Activated CD4-positive, alpha-beta T cell treated with anti-CD3 and anti-CD28 coated beads, Interleukin-2, amount 10 ng/mL, durations not matched to agents 7 days and 5 days (primary cell): ENCODE results near the gene IL16. TPM values are rescaled to one million over a fixed set of nuclear protein-coding genes. Genes with fewer than 3 reads are reported as not detected.

ENCODE experiments used
- CTCF ChIA-PET: fragments of 350-600 bp; sonication (Branson Sonifier 250); formaldehyde crosslinking; loops from one replicate; lab custom pipeline; 2021; ENCODE audit warnings: antibody characterized with exemption; lab: Charles Lee
- POLR2A ChIA-PET: fragments of 350-600 bp; sonication (Branson Sonifier 250); formaldehyde crosslinking; loops from one replicate; lab custom pipeline; 2021; ENCODE audit warnings: antibody characterized with exemption; lab: Charles Lee
- DNase-seq: peaks from one replicate; pipeline ENCODE4 v3.0.0-alpha.2; 2020
- H3K27ac Mint-ChIP-seq: one replicate; pipeline ENCODE4 v1.8.0; 2021; ENCODE audit warnings: mild to moderate bottlenecking, moderate library complexity, mixed read lengths
- H3K27me3 Mint-ChIP-seq: one replicate; pipeline ENCODE4 v1.8.0; 2021; ENCODE audit warnings: mixed read lengths
- H3K36me3 Mint-ChIP-seq: one replicate; pipeline ENCODE4 v1.8.0; 2021; ENCODE audit warnings: low read depth, mixed read lengths
- H3K4me1 Mint-ChIP-seq: one replicate; pipeline ENCODE4 v1.8.0; 2021; ENCODE audit warnings: mixed read lengths
- H3K4me3 Mint-ChIP-seq: one replicate; pipeline ENCODE4 v1.8.0; 2021; ENCODE audit warnings: mild to moderate bottlenecking, moderate library complexity, mixed read lengths
- H3K9me3 Mint-ChIP-seq: one replicate; pipeline ENCODE4 v1.8.0; 2021; ENCODE audit warnings: mixed read lengths
- total RNA-seq, 2 experiments: library from RNA; stranded (reverse); gene quantifications; one replicate each; pipeline ENCODE4 v1.2.3, GENCODE V29; 2021

Gene IL16
- total RNA-seq, 2 experiments from 2014 or later = 239 to 242 TPM

DNA sequence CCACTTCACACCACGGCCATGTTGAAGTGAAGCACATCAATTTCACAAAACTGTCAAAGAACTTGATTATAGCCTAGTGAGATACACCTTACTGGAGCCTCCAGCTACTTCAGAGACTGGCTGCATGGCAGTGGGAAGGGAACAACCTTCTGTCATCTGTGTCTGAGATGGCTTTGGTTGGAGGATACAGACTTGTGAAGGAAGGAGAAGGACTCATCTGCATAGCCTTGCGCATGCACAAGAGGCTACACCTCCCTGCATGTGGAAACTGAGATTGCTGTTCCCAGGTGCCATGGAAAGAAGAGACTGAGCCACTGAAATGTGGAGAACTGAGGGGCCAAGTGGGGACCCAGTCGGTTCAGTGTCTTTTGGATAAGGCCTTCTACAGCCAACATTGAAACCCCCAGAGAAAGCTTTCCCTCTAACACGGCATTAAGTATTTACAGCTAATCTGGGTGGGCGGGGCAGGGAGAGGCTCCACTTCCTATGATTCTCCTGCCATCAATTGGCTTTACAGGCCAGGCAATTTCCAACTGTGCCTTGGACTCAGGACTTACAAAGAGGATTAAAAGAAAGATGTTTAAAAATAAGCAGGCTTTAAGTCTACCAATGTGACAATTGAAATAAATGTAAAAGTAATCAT, 58.8 kb downstream of the IL16 start:
- Mint-ChIP-seq H3K9me3 (peaks cover under 1% of the 10 kb centered on the region), H3K36me3 (no peaks in the 10 kb centered on the region), H3K4me3 (no peak overlapping the region), H3K4me1 (peaks cover 4% of the 10 kb centered on the region), H3K27ac (no peak overlapping the region), H3K27me3 (peaks cover 6% of the 10 kb centered on the region)
- DNase-seq = no peak
- CTCF ChIA-PET = interaction anchor here (0.9 to 2.5 kb wide), 2 partner anchors 10 to 140 kb away, joined by 3 to 14 read pairs; no protein-coding TSS in a partner anchor
- POLR2A ChIA-PET = no interaction called here

DNA sequence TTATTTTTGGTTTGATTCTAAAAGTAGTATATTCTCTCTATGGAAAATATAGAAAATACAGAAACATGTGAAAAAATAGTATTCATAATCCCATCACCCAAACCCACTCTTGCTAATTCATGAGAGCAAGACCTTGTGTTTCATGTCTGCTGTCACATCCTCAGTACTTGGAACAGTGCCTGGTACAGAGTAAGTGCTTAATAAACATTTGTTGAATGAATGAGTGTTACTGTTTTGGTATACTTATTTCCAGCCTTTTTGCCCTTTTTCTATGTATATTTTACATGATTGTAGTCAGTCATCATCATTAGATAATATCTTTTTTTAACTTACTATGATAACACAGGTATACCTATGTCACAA, 59.3 kb downstream of the IL16 start:
- CTCF ChIA-PET = no interaction called here
- no peak for DNase-seq
- Mint-ChIP-seq H3K4me3 (no peak overlapping the region), H3K9me3 (no peaks in the 10 kb centered on the region), H3K36me3 (no peaks in the 10 kb centered on the region), H3K27me3 (peaks cover 4% of the 10 kb centered on the region), H3K27ac (no peak overlapping the region), H3K4me1 (peaks cover 4% of the 10 kb centered on the region)
- POLR2A ChIA-PET = no interaction called here

DNA sequence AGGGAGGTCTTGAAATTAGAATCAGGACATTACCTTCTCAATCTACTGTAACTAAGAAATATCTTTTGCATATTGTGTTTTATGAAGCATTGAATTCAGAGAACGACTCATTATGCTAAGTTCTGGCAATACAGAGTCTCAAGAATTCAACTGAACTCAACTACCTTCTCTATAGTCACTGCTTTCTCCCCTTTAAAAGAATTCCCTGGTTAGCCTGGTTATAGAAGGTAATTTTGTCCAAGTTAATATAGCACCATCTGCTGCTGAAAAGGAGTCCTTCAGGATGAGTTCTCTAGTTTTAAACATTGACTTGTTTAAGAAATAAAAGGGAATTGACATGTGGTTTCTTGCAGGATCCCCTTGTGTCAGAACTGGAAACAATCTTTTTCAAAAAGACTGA, 60.2 kb downstream of the IL16 start:
- CTCF ChIA-PET = no interaction called here
- H3K4me1 Mint-ChIP-seq = peaks cover 4% of the 10 kb centered on the region
- DNase-seq = no peak
- POLR2A ChIA-PET = no interaction called here
- H3K36me3 Mint-ChIP-seq = no peaks in the 10 kb centered on the region
- no peaks in the 10 kb centered on the region for H3K9me3 Mint-ChIP-seq
- no peak overlapping the region for H3K27ac Mint-ChIP-seq
- no peak overlapping the region for H3K4me3 Mint-ChIP-seq
- no peaks in the 10 kb centered on the region for H3K27me3 Mint-ChIP-seq

DNA sequence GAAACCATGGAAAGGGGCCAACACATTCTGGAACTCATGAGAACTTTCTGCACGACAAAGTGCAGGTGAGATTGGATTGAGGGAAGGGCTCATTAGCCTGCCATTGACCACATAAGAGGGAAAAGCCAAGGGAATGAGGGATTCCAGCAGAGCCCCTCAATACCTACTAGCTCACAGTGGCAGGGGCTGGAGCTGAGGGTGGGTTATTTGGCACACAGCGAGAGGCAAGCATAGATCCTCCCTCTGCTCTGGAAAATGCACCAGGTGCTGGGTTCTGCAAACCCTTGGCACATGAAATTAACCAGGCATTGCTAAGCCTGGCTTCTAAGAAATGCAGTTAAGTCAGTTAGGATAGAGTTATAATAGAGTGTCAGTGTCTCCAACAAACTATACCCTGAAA, 60.8 kb downstream of the IL16 start:
- Mint-ChIP-seq H3K27me3 (no peaks in the 10 kb centered on the region), H3K4me1 (peaks cover 4% of the 10 kb centered on the region), H3K27ac (no peak overlapping the region), H3K4me3 (no peak overlapping the region), H3K9me3 (no peaks in the 10 kb centered on the region), H3K36me3 (no peaks in the 10 kb centered on the region)
- POLR2A ChIA-PET = no interaction called here
- no peak for DNase-seq
- CTCF ChIA-PET = no interaction called here

DNA sequence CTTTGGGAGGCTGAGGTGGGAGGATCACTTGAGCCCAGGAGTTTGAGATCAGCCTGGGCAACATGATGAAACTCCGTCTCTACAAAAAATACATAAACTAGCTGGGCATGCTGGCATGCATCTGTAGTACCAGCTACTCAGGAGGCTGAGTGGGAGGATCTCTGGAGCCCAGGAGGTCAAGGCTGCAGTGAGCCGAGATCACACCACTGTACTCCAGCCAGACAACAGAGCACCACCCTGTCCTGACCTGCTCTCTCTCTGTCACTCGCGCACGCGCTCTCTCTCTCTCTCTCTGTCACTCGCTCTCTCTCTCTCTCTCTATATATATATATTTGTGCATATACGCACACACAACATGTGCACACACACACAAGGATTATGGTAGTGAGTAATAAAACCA, 61.8 kb downstream of the IL16 start:
- Mint-ChIP-seq H3K27ac (no peak overlapping the region), H3K4me1 (peaks cover 4% of the 10 kb centered on the region), H3K27me3 (no peaks in the 10 kb centered on the region), H3K36me3 (no peaks in the 10 kb centered on the region), H3K4me3 (no peak overlapping the region), H3K9me3 (no peaks in the 10 kb centered on the region)
- POLR2A ChIA-PET = no interaction called here
- CTCF ChIA-PET = no interaction called here
- no peak for DNase-seq

DNA sequence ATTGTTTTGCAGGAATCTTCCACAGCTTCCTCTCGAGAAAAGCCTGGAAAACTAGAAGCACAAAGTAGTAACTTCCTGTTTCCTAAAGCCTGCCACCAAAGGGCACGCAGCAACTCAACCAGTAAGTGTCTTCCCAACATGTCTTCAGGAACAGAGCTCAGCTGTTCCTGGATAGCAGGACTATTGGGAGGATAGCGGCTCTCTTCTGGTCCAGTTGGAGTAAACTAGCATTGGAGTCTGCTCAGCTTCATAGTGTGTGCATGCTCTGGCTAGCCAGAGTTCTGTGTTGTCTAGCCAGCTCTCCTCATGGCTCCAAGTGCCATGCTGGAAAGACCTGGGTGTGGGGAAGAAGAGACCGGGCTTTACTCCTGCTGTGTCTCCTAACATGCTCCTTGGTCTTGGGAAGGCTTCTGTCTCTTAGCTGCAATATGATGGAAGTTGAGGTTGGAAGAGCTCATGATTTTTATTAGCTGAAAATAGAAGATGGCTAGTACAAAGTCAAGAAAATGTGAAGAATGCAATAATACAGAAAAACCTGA, 63.1 kb downstream of the IL16 start:
- no peaks in the 10 kb centered on the region for H3K36me3 Mint-ChIP-seq
- ChIA-PET POLR2A (no interaction called here), CTCF (interaction anchor here (0.5 to 1.3 kb wide), 2 partner anchors 130 to 140 kb away, joined by 3 to 4 read pairs; no protein-coding TSS in a partner anchor)
- H3K4me1 Mint-ChIP-seq = peaks cover under 1% of the 10 kb centered on the region
- H3K4me3 Mint-ChIP-seq = no peak overlapping the region
- no peak for DNase-seq
- no peaks in the 10 kb centered on the region for H3K9me3 Mint-ChIP-seq
- H3K27ac Mint-ChIP-seq = no peak overlapping the region
- peaks cover 3% of the 10 kb centered on the region for H3K27me3 Mint-ChIP-seq

DNA sequence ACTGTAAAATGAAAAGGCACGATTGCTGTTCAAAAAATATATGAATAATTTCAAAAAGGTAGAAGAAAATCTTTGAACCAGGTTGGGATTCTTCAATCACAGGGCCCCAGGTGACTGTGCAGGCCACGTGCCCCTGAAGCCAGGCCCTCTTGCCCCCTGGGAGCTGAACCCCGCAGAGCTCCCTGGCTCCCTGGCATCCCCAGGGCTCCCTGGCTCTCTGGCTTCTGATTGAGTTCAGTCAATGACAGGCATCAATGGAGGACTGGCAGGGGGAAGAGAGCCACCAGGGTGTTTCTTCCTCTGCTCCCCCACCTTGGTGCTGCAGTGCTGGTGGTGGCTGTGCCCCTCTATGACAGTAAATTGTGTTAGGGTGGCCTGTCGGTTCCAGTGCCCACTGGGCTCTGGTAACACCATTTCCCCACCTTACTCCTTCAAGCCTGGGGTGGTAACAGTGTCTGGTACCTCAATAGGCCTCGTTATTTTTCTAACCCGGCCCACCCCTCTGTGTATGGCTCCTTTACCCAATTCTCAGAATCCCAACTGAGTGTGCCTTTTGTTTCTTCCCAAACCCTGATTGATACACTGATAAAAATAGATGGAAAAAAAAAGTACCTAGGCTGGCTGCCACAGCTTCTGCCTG, 64.6 kb downstream of the IL16 start:
- Mint-ChIP-seq H3K4me3 (no peak overlapping the region), H3K27me3 (peaks cover 7% of the 10 kb centered on the region), H3K4me1 (peaks cover 15% of the 10 kb centered on the region), H3K9me3 (no peaks in the 10 kb centered on the region), H3K27ac (no peak overlapping the region), H3K36me3 (no peaks in the 10 kb centered on the region)
- ChIA-PET CTCF (interaction anchor here (1.3 kb wide), 1 partner anchor 138 kb away, joined by 3 read pairs; no protein-coding TSS in a partner anchor), POLR2A (no interaction called here)
- DNase-seq = no peak

DNA sequence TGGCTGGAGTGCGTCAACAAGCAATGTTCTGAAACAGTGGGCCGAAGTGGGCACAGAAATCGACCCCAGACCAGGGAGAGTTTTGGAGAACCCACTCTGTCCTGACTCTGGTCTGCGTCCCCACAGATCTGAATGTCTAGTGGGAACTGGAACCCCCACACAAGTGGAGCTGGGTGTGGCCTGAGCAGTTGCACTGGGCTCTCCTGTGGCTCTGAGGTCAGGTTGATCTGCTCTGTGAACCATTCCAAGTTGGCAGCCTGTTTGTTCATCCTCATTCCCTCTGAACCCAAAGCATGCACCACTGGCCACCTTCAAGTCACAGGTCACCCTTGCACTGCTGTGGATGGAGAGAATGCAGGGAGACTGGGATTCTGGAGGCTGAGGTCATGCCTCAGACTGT, 66.8 kb downstream of the IL16 start:
- ChIA-PET CTCF (no interaction called here), POLR2A (no interaction called here)
- H3K4me1 Mint-ChIP-seq = peaks cover 31% of the 10 kb centered on the region
- H3K36me3 Mint-ChIP-seq = no peaks in the 10 kb centered on the region
- H3K4me3 Mint-ChIP-seq = no peak overlapping the region
- H3K27me3 Mint-ChIP-seq = peaks cover 7% of the 10 kb centered on the region
- H3K9me3 Mint-ChIP-seq = no peaks in the 10 kb centered on the region
- DNase-seq = no peak
- H3K27ac Mint-ChIP-seq = no peak overlapping the region

DNA sequence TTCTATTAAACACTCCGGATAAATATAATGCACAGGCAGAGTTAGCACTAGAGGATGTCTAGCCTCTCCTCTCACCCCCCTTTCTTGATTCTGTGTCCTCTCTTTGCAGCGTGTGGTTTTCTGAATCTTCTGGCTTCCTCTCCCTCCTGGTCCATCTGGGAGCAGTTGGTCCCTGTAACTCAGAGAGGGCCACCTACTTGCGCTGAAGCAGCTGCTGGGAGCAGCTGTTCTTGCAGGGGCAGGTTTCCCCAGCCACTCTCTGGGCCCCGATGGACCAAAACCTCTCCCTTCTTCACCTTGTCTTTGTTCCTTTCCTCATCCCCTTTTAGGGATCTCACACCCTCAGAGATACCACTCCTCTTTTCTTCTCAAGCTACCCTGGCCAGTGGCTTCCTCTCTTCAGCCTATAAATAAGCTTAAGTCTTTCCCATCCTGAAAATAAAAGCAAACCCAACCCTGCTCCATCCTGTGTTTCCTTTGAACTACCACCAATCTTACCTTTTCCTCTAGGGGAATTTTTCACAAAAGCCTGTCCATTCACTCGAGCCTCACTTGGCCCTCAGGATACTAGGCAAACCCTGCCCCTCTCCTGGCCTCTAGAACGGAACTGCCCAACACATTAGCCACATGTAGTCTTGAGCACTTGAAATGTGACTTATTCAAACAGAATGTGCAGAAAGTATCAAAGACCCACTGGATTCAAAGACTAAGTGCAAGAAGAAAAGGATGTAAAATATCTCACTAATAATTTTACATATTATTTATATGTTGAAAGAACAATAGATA, 67.6 kb downstream of the IL16 start:
- H3K4me3 Mint-ChIP-seq = no peak overlapping the region
- H3K27ac Mint-ChIP-seq = peak overlapping the region; percentile 14
- POLR2A ChIA-PET = no interaction called here
- CTCF ChIA-PET = interaction anchor here (0.7 kb wide), 1 partner anchor 158 kb away, joined by 3 read pairs; no protein-coding TSS in a partner anchor
- H3K36me3 Mint-ChIP-seq = no peaks in the 10 kb centered on the region
- DNase-seq = no peak
- peaks cover 39% of the 10 kb centered on the region for H3K4me1 Mint-ChIP-seq
- H3K9me3 Mint-ChIP-seq = no peaks in the 10 kb centered on the region
- peaks cover 7% of the 10 kb centered on the region for H3K27me3 Mint-ChIP-seq

DNA sequence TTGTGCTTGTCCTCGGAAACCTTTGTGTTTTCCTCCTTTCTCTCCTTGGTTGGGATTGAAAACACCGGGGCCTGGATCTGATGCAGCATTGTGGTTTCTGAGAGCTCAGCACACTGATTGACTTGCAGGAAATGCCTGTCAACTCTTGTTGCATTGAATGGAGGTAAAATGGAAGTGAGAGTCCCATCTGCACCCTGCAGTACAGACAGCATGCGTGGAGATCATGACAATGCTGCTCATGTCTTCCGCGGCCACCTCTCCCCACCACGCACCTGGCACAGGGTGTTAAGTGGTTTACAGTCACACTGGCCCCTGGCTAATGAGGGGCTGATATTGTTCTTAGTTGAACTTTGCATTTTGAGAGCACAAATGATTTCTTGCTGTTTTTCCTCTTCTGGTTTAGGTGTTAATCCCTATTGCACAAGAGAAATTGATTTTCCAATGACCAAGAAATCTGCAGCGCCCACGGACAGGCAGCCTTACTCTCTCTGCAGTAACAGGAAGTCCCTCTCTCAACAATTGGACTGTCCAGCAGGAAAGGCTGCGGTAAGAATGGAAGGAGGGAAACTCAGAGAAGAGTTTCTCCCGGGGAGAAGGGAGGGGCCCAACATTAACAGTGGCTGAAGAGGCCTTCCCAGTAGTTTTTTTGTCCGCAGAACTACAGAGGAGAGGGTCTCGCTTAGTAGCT, 68.7 kb downstream of the IL16 start:
- peak overlapping the region; percentile 79 for H3K27ac Mint-ChIP-seq

DNA sequence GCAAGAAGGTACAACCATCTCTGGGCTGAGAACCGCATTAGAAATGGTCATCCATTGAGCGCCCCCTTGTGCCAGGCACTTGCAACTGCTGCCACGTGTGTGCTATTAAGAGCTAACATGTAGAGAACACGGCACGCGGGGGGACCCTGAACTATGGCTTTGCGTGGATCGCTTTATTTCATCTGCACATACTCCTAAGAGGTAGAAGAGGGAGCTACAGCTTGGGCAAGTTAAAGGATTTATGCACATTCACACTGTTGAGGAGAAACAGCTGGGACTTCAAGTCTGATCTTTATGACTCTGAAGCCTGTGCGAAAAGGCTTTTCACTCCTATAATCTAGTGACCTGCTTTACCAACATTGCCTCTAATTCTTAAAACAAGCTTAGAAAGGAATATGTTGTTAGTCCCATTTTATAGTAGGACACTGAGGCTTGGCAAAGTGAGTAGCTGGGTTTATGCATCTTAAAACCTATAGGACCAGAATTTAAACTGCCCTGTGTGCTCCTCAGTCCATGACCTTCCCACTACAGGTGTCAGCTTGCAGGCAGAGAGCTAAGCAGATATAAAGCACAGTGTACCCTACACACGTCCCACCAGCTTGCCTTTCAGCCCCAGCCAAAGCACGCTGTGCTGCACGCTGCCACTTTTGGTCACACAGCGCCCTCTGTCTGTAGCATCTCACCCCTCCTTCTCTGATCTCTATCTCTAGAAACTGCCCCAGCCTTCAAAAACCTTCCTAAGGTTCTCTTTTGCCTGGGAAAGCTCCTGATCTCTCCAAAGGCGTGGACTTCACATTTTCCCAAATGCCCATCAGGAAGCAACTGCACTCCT, 69.5 kb downstream of the IL16 start:
- Mint-ChIP-seq H3K27me3 (peaks cover 7% of the 10 kb centered on the region), H3K36me3 (no peaks in the 10 kb centered on the region), H3K4me3 (peak overlapping the region; percentile 50), H3K4me1 (peaks cover 46% of the 10 kb centered on the region), H3K27ac (peak overlapping the region; percentile 79), H3K9me3 (no peaks in the 10 kb centered on the region)
- peak; percentile 88 for DNase-seq
- ChIA-PET CTCF (interaction anchor here (0.5 to 4.0 kb wide), 82 partner anchors 9 to 812 kb away, joined by 3 to 50 read pairs (median 4); partner anchors contain the start of genes STARD5 and TLNRD1), POLR2A (interaction anchor here (1.3 to 1.4 kb wide), 2 partner anchors 37 to 110 kb away, joined by 4 to 6 read pairs; no protein-coding TSS in a partner anchor)

More for the DNA sequence above, 68.7 kb downstream of the IL16 start:
- no peak overlapping the region for H3K4me3 Mint-ChIP-seq
- no peaks in the 10 kb centered on the region for H3K36me3 Mint-ChIP-seq
- CTCF ChIA-PET = interaction anchor here (0.7 to 4.0 kb wide), 59 partner anchors 10 to 811 kb away, joined by 3 to 50 read pairs (median 5); partner anchors contain the start of genes STARD5 and TLNRD1
- H3K9me3 Mint-ChIP-seq = no peaks in the 10 kb centered on the region
- POLR2A ChIA-PET = interaction anchor here (1.3 to 1.4 kb wide), 2 partner anchors 37 to 109 kb away, joined by 4 to 6 read pairs; no protein-coding TSS in a partner anchor
- H3K4me1 Mint-ChIP-seq = peaks cover 46% of the 10 kb centered on the region
- H3K27me3 Mint-ChIP-seq = peaks cover 7% of the 10 kb centered on the region
- no peak for DNase-seq
